Measurements from ENCODE around the gene ONECUT3.

Gene ONECUT3

DNA sequence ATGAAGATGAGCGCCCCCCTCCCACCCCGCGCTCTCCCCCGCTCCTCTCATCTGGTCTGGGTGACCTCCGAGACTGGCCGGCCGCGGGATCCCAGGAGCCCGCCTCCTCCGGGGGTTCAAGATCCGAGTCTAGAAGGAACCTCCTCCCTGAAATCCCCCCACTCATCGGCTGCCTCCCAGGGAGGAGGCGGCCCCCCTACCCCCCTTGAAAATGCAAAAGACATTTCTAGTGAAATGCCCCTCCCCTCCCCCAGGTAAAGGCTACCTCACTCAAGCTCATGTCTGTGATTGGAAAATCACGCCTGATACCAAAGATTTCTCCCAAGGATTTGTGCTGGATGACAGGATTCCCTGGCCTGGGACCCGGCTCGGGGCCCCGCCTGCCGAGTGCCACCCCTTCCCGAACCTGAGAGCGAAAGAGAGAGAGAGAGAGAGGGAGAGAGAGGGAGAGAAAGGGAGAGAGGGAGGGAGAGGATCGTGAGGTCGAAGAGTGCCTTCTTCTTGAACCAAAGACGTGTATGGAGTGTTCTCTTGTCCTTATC lies 23.4 kb downstream of the ONECUT3 start:
- peaks cover 60% of the 10 kb centered on the region for H3K27me3 ChIP-seq (ENCODE audit: insufficient read depth, low read depth, severe bottlenecking)
- no peak for DNase-seq
- TF ChIP-seq, protein P1, sequence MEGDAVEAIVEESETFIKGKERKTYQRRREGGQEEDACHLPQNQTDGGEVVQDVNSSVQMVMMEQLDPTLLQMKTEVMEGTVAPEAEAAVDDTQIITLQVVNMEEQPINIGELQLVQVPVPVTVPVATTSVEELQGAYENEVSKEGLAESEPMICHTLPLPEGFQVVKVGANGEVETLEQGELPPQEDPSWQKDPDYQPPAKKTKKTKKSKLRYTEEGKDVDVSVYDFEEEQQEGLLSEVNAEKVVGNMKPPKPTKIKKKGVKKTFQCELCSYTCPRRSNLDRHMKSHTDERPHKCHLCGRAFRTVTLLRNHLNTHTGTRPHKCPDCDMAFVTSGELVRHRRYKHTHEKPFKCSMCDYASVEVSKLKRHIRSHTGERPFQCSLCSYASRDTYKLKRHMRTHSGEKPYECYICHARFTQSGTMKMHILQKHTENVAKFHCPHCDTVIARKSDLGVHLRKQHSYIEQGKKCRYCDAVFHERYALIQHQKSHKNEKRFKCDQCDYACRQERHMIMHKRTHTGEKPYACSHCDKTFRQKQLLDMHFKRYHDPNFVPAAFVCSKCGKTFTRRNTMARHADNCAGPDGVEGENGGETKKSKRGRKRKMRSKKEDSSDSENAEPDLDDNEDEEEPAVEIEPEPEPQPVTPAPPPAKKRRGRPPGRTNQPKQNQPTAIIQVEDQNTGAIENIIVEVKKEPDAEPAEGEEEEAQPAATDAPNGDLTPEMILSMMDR (IDR thresholded peaks at IDR 0.05; ENCODE audit: low read depth, low read length), result no peak
- no peaks in the 10 kb centered on the region for H3K36me3 ChIP-seq
- H3K9me3 ChIP-seq (ENCODE audit: severe bottlenecking), result peaks cover 12% of the 10 kb centered on the region
- no peak overlapping the region for H3K27ac ChIP-seq
- H3K4me3 ChIP-seq (ENCODE audit: low read depth, low read length), result no peak overlapping the region

DNA sequence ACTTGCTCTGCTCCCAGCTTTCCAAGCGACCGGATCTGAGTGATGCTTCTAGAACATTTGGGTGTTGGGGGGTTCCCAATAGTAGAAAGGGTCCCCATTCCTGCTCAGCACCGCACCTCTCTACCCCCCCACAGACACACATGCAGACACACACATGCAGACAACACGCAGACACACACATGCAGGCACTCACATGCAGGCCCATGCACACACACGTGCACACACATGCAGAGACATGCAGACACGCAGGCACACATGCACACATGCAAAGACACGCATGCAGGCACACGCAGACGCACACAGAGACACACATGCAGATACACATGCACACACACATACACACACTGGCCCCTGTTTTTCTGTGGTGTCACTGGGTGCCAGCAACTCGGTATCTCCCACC lies 23.8 kb downstream of the ONECUT3 start:
- peaks cover 60% of the 10 kb centered on the region for H3K27me3 ChIP-seq (ENCODE audit: insufficient read depth, low read depth, severe bottlenecking)

DNA sequence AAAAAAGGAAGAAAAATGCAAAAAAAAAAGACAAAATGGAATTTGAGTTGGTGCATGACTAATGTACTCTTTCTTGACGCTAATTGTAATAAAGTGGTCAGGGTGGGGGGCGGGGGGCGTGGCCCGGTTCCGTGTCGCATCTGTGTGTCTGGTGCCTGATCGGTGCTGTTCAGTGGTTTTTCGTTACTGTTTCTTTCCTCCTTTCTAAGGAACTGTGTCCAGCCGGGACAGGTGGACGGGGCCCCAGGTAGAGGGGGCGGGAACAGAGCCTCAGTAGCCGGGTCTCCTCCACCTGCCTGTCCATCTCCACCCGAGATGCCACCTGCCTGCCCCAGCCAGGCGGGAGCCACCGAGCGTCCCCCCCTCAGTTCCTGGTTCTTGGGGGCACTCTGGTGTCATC lies 26.3 kb downstream of the ONECUT3 start:
- TF ChIP-seq, protein P1 (IDR thresholded peaks at IDR 0.05; ENCODE audit: low read depth, low read length), result no peak
- DNase-seq, result no peak
- Histone ChIP-seq H3K36me3 (no peaks in the 10 kb centered on the region), H3K9me3 (ENCODE audit: severe bottlenecking) (peaks cover 20% of the 10 kb centered on the region), H3K27ac (no peak overlapping the region), H3K4me3 (ENCODE audit: low read depth, low read length) (no peak overlapping the region), H3K27me3 (ENCODE audit: insufficient read depth, low read depth, severe bottlenecking) (peaks cover 46% of the 10 kb centered on the region)

More for the DNA sequence above, 23.8 kb downstream of the ONECUT3 start:
- no peak for DNase-seq
- TF ChIP-seq, protein P1 (IDR thresholded peaks at IDR 0.05; ENCODE audit: low read depth, low read length), result no peak
- Histone ChIP-seq H3K27ac (no peak overlapping the region), H3K4me3 (ENCODE audit: low read depth, low read length) (no peak overlapping the region), H3K9me3 (ENCODE audit: severe bottlenecking) (peaks cover 16% of the 10 kb centered on the region), H3K36me3 (no peaks in the 10 kb centered on the region)

DNA sequence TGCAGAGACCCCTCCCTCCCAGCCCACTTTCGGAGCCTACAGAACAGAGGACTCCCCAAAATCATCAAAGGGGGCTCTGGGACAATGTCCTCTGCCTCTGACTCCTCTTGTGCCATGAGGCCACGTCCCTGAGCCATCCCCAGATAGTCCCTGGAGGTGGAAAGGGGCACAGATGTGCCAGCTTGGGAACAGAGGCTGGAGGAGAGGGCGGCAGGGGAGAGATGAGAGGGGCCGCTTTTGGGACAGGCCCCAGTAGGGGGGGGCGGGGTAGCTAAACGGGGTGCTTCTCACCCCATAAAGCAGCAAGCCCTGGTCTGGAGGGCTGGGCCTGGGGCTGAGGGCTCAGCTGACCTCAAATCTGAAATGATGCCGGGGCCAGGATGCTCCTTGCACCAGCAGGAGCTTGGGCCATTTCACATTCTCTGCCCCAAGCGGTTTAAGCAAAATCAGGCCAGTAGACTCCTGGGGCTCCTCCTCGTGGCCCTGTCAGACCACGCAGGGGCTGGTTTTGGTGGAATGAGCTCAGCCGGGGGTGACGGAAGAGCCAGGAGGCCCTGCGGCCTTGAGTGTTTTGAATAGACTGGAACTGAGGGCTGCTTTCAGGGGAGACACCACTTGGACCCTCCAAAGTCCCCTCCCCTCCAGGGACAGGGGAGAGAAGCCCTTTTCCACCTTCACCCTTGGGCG lies 27.1 kb downstream of the ONECUT3 start:
- Histone ChIP-seq H3K9me3 (ENCODE audit: severe bottlenecking) (peaks cover 15% of the 10 kb centered on the region), H3K36me3 (no peaks in the 10 kb centered on the region), H3K4me3 (ENCODE audit: low read depth, low read length) (no peak overlapping the region), H3K27ac (no peak overlapping the region), H3K27me3 (ENCODE audit: insufficient read depth, low read depth, severe bottlenecking) (peaks cover 38% of the 10 kb centered on the region)
- TF ChIP-seq, protein P1 (IDR thresholded peaks at IDR 0.05; ENCODE audit: low read depth, low read length), result no peak
- no peak for DNase-seq

DNA sequence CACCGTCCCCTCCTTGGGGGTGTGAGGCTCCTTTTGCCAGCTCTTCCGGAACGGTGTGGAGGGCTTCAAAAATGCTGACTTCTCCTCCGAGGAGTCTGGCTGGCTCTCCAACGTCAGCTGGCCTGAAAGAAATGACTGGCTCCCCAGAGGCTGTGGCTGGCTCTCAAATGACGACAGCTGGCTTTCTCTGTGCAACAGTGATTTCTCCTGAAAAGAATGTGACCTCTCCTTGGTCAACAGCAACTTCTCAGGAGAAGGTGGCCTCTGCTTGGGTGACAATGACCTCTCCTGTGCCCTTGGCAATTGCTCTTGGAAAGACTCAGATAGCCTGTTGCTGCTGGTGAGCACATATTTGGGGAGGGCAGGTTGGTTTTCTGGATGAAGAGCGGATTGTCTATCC lies 29.2 kb downstream of the ONECUT3 start:
- H3K27ac ChIP-seq, result no peak overlapping the region
- no peak overlapping the region for H3K4me3 ChIP-seq (ENCODE audit: low read depth, low read length)
- DNase-seq, result no peak
- H3K36me3 ChIP-seq, result no peaks in the 10 kb centered on the region
- peaks cover 15% of the 10 kb centered on the region for H3K9me3 ChIP-seq (ENCODE audit: severe bottlenecking)
- H3K27me3 ChIP-seq (ENCODE audit: insufficient read depth, low read depth, severe bottlenecking), result peaks cover 17% of the 10 kb centered on the region
- TF ChIP-seq, protein P1 (IDR thresholded peaks at IDR 0.05; ENCODE audit: low read depth, low read length), result no peak
